GM19043 (cell line): ENCODE measurements around the gene CAB39.

ENCODE experiments used
- ATAC-seq: cut with Tn5 transposase; IDR thresholded peaks from one replicate; pipeline ENCODE4 v1.9.1; 2021; ENCODE audit warnings: low read depth; ENCODE audit not compliant: unreplicated experiment

The CAB39 gene

DNA sequence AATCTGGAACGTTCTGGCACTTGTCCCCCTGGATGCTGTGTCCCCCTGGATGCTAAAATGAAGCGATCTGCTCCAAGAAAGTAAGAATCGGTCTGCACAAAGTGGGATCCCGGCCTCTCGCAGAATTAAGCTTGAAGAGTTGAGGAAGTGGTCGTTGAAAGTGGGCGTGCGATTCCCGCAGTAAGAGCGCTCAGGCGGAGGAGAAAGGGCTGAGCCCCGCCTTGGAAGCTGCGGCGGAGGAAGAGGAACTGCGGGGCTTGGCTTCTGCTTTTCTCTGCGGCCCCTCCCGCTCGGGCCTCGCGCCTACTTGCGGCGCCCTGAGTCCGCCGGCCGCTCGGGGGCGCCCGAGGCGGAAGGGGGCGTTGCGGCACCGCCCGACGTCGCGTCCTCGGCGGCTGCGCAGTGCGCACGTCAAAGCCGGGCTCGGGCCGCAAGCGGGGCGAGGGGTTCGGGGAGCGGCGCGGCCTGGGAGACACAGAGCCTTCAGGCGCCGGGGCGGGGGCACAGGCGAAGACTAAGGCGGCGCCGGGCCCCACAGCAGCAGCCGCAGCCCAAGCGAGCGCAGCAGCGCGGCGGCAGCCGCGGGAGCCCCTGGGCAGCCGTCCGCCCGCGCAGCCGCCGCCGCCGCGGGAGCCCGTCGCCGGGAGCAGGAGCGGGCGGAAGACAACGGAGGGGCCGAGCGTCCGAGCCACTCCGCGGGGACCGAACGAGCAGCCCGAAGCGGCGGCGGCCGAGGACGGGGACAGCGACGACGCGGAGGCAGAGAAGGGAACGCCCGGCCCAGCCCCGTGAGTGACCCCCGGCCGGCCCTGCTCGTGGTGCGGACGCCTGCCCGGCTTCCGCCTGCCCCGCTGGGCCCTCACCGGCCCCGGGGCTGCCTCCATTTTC is at the start of gene CAB39:
Gene CAB39 (plus strand): TSS at position 400 of the 888 bp plus-strand sequence. CDS start 47,160 bp downstream, outside the sequence.
- peak; percentile 78 for ATAC-seq

DNA sequence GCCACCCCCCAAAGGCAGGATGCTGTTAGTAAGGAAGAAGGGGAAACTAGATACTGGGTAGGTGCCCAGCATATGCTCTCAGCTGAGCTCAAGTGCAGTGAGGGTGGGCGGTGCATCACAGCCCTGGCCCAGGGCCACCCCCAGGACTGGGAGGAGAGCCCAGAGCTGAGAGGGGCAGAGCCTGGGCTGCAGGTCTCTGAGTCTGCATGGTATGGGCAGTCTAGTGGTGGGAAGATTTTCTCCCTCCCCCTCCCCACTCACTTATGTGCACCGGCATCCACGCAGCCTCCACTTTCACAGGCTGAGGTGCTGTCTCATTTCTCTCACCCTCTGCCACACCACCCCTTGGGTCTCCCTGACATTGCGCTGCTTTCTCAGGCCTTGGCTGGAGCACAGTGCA is 48.5 kb upstream of the CAB39 start:
- ATAC-seq = no peak

DNA sequence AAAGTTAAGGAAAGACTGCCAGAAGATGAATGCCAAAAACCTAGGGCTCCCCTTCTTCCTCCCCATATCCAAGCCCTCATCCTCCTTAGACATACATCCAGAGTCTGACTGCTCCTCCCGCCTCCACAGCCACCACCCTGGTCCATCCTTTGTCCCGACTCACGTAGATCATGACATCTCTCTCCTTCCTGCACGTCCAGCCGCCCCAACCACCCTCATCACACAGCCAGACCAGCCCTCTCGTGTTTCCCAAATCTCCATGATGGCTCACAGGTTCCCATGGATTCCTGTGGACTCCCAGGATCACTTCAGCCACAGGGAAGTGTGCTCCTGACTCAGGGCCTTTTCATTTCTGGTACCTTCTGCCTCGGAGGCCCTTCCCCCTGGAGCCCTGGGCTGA is 47.8 kb upstream of the CAB39 start:
- ATAC-seq = no peak

DNA sequence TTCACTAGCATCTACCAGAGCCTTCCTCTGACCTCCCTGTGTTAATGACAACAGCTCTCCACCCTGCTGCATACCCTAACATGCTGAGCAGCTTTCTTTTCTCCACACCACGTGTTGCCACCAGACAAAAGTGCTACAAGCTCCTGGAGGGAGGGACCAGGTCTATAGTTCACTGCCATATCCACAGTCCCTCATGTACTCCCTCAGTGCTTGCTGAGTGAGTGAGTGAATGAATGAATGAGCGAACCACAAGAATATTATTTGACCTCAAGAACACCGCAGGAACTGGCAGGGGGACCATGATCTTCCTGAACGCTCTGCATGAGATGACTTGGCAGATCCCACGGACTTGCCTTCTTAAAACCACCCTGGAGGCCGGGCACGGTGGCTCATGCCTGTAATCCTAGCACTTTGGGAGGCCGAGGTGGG is 47.4 kb upstream of the CAB39 start:
- ATAC-seq = no peak

DNA sequence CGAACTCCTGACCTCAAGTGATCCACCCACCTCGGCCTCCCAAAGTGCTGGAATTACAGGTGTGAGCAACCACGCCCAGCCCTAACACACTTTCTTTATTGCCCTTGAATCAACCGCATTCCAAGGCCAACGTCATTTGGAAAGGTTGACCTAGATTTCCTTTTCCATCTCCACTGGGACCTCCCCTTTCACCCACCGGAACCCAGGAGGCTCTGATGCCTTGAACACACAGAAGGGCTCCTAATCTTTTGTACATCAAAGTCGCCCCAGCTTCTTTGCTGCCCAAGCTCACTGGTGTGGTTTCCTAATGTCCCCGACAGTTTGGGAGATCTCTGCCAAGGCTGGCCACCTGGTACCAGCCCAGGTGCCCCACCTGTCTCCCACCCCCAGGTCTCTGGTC is 46.2 kb upstream of the CAB39 start:
- no peak for ATAC-seq

DNA sequence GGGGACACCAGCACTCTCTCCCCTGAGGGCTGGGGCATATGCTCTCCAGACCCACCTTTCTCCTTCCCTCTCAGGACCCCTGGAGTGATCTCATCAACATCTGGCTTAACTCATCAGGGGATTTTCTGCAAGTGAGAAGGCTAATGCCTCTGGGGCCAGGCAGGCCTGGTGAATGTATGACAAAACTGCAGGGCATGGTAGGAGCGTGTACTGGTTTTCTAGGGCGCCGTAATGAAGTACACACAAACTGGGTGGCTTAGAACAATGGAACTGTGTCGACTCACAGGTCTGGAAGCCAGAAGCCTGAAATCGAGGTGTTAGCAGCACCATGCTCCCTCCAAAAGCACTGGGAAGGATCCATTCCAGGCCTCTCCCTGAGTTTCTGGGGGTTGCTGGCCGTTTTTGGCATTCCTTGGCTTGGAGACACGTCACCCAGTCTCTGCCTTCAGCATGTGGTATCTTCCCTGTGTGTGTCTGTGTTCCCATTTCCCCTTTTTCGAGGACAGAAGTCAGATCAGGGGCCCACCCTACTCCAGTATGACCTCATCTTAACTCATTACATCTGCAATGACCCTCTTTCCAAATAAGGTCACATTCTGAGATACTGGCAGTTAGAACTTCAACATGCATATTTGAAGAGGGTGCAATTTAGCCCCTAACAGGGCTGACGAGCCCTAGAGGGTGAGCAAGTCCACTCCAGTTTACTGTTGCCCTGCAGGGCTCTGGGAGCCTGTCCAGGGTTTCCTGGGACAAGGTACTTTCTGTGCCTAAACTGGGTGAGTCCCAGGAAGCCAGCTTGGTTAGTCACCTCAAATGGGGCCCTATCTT is 45.5 kb upstream of the CAB39 start:
- no peak for ATAC-seq

DNA sequence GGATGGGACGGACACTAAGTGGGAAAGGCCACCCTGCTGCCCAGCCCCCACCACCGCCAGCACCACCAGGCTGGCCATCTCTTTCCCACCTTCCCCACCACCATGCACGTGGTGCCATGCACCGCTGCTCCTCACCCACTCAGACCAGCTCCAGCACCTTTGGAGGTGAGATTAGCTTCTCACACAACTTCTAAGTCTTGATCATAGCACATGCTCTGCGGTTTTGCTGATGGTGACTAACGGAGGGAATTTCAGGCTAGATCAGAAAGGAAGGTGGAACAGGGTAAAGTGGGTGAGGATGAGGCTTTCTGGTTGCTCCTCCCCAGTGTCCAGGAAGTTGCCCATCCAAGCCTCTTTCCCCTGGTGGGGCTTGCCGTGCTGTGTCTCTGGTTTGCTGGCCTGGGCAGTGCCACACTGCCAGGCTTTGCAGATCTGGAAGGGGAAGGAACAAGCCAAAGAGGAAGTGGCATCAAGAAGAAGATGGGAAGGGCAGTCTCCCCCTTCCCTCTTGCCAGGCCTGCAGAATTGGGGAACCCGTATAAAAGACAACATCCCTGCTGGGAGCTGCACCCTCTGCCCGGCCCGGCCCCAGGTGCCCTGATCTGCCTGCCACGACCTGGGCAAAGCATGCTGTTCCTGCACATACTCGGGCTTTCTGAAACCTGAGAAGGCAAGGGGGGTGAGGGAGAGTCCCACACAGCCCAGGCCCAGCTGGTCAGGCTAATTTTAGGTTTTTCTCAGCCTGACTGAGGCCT is 44.3 kb upstream of the CAB39 start:
- peak; percentile 55 for ATAC-seq

DNA sequence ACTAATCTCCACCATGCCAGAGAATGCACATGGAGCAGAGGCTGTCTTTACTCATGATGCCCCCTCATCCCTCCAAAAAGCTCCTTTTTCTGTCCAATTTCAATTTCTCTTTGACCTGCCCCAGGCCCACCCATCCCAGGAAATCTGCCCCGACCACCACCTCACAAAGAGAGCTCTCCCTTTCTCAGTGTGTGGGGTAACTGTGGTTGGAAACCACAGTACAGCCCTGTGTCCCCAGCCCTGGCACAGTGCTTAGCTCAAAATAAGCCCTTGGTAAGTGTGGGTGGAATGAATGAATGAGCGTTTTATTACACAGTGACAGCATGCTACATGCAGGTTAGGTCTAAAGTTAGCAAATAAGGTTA is 43.7 kb upstream of the CAB39 start:
- ATAC-seq = peak; percentile 23

DNA sequence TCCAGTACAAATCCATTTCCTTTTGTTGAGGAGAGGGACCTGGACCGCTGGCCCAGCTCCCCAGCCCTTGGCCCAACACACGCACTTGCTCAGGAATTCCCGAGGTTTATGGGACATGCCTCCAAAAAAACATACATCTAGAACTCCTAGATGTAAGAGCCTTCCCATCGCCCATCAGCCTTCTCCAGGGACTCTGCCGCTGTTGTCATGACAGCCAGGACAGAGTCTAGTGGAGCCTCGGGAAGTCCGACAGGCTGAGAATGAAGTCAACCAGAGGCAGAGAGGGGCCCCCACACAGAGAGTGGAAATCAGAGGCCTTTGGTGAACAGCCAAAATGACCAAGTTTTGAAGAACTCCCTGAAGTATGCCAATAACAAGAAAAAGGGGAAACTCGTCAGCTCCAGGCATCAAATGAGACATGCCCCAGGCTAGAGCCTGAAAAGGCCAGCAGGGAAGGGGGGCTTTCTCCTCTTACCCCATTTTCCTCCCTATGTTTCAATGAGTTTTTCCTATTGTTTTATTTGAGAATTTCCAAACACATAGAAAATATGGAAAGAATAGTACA is 43.2 kb upstream of the CAB39 start:
- no peak for ATAC-seq

DNA sequence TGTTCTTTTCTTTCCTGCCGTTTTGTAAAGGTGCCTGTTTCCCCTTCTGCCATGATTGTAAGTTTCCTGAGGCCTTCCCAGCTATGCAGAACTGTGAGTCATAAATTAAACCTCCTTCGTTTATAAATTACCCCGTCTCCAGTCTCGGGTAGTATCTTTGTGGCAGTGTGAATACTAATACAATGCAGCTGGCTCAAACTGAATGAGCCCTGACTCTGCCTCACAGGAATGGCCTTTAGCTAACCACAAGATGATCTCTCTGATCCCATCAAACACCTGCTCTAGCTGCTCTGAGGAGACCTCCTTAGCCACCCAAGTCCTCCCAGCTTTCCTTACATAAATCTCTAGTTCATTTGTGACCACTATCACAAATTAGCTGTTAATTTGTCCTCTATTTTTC is 41.5 kb upstream of the CAB39 start:
- ATAC-seq = no peak

DNA sequence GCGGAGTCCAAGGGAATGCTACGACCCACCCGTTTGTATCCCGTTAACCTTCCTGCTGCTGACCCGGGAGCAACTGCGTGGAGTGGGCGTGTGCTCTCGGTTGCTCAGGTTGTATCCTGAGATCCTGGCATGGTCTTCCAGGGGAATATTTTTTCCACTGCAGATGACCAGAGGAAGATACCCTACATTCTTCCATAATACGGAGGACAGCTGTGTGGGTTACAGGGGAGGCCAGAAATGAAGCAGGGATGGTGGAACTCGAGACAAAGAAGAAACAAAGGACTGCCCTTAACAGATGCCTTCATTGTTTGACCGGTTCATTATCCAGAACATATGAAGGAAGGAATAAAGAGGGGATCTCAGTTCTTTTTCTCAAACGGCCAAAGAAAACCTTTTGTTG is 39.8 kb upstream of the CAB39 start:
- no peak for ATAC-seq

DNA sequence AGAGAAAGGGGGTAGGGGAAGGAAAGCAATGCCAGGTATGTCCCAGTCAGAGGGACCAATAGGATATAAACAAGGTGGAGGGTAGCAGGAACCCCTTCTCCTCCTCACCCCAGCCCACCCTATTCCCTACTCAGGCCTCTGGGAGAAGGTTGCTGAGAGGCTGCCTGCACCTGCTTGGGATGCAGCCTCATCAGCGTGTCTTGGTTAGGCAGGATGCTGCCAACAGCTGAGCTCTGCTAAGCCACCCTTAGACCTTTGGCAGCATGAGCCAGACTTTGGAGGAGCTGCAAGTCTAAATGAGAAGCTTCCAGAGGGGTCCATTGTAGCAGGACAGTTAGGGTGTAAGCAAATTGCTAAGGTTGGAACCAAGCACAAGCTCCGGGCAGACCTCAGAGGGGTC is 38.2 kb upstream of the CAB39 start:
- no peak for ATAC-seq

DNA sequence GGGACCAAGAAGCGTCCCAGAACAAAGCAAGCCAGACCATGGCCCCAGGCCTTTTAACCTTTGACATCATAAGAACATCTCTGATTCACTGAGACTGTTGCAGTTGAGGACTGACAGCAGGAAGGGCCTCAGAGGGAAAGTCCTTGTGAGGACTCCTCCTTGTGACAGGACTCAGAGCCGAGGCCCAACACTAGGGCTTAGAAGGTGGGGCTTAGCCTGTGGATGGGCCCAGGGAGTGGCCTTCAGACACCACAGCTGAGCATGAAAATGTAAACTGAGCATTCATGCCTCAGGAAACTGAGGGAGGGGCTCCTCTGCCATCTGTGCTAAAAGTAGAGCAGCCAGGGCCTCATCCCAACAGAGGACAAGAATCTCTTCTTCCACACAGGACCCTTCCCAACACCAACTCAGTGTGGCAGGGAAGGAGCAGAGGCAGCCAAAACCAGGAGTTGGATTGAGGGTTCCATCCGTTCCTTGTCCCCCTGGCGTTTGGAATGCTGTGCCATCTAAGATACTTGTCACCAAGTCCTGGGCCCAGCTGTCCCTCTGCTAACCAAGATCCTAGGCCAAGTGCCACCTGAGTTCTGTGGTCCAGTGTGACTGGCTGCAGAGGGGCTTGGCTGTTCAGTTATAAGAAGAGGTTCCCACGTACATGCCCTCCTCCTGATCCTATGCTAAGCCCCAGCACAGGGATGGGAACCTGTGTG is 37.5 kb upstream of the CAB39 start:
- ATAC-seq = no peak

DNA sequence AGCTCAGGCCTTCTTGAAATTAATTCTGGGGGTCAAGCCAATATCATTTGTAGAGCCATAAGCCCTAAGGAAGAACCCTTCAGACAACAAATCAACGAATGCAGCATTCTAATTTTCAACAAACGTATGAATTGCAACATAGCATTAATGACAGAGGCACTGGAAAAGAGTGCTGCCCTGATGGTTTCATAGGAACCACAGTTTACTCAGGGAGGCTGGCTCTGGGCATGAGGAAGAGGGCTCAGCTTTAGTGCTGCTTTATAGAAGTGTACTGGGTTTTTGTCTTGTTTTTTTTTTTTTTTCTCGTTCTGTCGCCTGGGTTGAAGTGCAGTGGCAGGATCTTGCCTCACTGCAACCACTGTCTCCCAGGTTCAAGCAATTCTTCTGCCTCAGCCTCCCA is 36.1 kb upstream of the CAB39 start:
- no peak for ATAC-seq

DNA sequence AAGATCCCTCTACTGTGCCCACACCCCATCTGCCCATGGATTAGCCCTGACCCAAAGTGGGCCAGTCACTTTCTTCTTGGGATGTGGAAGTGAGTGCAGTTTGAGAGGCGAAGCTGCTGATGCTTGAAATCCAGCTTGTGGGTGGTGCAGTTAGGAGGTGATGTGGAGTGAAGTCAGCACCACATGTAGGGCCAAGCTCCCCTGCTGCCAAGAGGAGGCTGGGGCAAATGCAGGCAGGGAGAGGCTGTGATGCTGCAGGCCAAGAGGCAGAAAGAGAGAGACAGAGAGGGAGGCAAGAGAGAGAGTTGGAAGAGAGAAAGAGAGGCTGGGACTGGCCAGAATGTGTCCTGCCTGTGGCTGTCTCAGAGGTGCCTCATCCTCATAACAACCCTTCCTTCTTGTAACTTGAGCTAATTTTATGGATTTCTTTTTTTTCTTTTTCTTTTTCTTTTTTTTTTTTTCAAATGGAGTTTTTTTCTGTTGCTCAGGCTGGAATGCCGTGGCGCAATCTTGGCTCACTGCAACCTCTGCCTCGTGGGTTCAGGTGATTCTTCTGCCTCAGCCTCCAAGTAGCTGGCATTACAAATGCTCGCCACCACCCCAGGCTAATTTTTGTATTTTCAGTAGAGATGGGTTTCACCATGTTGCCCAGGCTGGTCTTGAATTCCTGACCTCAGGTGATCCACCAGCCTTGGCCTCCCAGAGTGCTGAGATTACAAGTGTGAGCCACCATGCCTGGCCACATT is 35.3 kb upstream of the CAB39 start:
- no peak for ATAC-seq

DNA sequence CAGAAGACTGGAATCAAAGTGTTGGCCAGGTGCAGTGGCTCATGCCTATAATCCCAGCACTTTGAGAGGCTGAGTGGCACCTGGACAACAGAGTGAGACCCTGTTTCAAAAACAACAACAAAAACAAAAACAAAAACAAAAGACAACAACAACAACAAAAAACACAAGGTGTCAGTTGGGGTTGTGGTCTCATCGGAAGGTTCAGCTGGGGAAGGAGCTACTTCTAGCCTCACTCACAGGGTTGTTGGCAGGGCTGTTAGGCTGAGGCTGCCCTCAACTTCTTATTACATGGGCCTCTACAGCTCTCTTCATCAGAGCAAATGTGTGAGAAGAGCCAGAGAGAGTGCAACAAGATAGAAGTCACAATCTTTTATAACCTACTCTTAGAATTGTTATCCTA is 34.6 kb upstream of the CAB39 start:
- no peak for ATAC-seq

DNA sequence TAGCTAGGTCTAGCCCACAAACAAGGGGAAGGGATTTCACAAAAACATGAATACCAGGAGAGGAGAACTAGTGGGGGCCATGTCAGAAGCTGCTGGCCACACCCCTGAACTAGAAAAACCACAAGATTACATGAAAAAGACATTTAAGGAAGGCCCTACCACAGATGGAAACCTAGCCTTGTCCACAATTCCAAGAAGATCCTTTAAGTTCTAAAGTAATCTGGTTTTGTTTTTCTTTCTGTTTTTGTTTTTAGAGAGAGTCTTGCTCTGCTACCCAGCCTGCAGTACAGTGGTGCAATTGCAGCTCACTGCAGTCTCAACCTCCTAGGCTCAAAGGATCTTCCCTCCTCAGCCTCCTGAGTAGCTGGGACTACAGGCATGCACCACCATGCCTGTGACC is 34.2 kb upstream of the CAB39 start:
- no peak for ATAC-seq

DNA sequence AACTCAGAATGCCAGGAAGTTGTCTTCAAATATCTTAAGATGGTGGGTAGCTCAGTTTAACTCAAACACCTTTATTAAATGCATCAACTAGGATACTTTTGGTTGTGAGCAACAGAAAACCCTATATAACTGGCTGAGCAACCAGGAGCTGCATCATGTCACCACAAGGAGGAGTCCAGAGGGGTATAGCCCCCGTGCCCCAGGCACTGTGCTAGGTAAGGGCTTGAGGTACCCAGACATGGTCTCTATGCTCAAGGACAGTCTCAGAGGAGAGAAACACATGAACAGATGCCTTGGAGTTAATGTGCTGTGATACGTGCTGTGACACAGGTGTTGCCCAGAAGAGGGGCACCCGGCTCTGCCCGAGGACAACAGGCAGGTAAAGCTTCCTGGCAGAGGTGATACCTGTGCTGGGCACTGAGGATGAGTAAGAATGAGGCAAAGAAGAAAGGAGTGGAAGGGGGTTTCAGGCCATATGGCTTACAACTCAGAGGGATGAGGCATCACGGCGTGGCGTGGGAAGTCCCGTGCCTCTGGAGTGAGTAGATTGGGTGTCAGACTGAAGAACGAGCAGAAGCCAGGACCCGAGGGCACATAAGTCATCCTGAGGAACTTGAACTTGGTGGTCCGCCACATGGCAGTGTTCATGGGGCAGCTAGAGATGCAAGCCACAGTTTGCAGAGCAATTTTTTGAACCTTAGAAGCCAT is 32.0 kb upstream of the CAB39 start:
- ATAC-seq = no peak

DNA sequence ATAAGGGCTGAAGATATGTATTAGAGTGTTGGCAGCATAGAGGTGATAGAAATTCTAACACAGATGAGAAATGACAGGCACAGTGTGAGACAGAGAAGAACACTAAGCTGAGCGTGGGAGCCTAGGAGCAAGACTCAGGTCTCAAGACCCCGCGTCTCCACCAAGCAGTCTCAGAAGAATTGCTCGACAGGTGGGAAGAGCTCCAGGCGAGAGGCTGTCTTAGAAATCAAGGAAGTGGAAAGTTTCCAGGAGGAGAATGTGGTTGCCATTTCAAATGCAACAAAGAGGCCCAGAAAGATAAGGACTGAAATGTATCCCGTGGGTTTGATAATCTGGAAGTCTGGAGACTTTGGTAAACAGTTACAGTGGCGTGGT is 31.5 kb upstream of the CAB39 start:
- ATAC-seq = no peak
